Right lobe of liver (tissue), 6 donors: ENCODE data around the gene CAPN10. TPM values are rescaled to one million over a fixed set of nuclear protein-coding genes. Genes with fewer than 3 reads are reported as not detected.

Experiments used
- ATAC-seq, 4 donors: fragments of 200-7000 bp; cut with Tn5 transposase; one replicate each; pipeline ENCODE4 v1.9.1; 2020; ENCODE audit warnings: mild to moderate bottlenecking in 4 of 4, moderate library complexity in 4 of 4
- DNase-seq, 3 donors: peaks; one replicate each; pipeline ENCODE4 v3.0.0-alpha.2; 2020
- H3K27ac ChIP-seq, 3 donors: fragments of 200-600 bp; one replicate each; pipeline ENCODE4 v1.8.0; 2022
- H3K27me3 ChIP-seq, 2 donors: fragments of 200-600 bp; one replicate each; pipeline ENCODE4 v1.8.0; 2022
- H3K36me3 ChIP-seq, 4 donors: fragments of 200-600 bp; sonication (generic) in 1 of 4; one replicate each; pipeline versions ENCODE4 v1.5.1 to v1.8.0; 2017 to 2022; ENCODE audit warnings: control low read depth in 1 of 4
- H3K4me1 ChIP-seq, 4 donors: fragments of 200-600 bp; sonication (generic) in 1 of 4; one replicate each; pipeline versions ENCODE4 v1.5.1 to v1.8.0; 2017 to 2022; ENCODE audit warnings: control low read depth in 1 of 4
- H3K4me3 ChIP-seq, 3 donors: fragments of 200-600 bp; one replicate each; pipeline ENCODE4 v1.8.0; 2022
- H3K9me3 ChIP-seq, 4 donors: fragments of 200-600 bp; sonication (generic) in 1 of 4; one replicate each; pipeline versions ENCODE4 v1.5.1 to v1.8.0; 2017 to 2022; ENCODE audit warnings: control low read depth in 1 of 4
- CTCF ChIP-seq, 4 donors: fragments of 200-600 bp in 3 of 4; fragments of 450-650 bp in 1 of 4; IDR thresholded peaks; one replicate each; pipeline versions ENCODE4 v1.5.1 to v1.8.0; 2016 to 2022; ENCODE audit warnings: antibody characterized with exemption in 4 of 4, mild to moderate bottlenecking in 2 of 4
- POLR2A ChIP-seq: fragments of 450-650 bp; IDR thresholded peaks from one replicate; pipeline ENCODE4 v1.6.1; 2017; ENCODE audit warnings: antibody characterized with exemption, mild to moderate bottlenecking
- WGBS: methylation state at CpG from one replicate; pipeline ENCODE4 v1.1.6; 2018; ENCODE audit warnings: low coverage, low lambda C conversion rate; ENCODE audit not compliant: insufficient coverage; ENCODE audit errors: missing lambda C conversion rate; 5-methylcytosine and 5-hydroxymethylcytosine counted together
- intact Hi-C, 2 donors: fragments of 100-400 bp; cut with DNase I; formaldehyde crosslinking; loops; one replicate each; pipeline versions ENCODE4 v1.11.2 to v1.14.1; 2022
- total RNA-seq, 6 experiments: library from RNA; depleted of rRNA in 2 of 6; stranded (reverse); fragments of >200 nt in 2 of 6; fragmentation: NEBNext Ultra II Directional in 3 of 6; extraction: Animal tissue kit (Norgen Biotek cat#: 25700) in 3 of 6; gene quantifications; one replicate each; pipeline versions ENCODE4 v1.1.0 to v1.2.4, GENCODE V29; 2016 to 2023
- donor health status: DM: no; HTN: yes; CAD: no.
- donor health status: DM: no; HTN: no; CAD: no.
- donor health status: DM: no; HTN: no; CAD: no.
- donor health status: DM: no; HTN: yes; CAD: no.
- donor health status: DM: no; HTN: yes; CAD: no.

CAPN10 gene
- total RNA-seq, 6 experiments from 2014 or later: 7.2 to 13.8 (median 9.1) TPM

DNA sequence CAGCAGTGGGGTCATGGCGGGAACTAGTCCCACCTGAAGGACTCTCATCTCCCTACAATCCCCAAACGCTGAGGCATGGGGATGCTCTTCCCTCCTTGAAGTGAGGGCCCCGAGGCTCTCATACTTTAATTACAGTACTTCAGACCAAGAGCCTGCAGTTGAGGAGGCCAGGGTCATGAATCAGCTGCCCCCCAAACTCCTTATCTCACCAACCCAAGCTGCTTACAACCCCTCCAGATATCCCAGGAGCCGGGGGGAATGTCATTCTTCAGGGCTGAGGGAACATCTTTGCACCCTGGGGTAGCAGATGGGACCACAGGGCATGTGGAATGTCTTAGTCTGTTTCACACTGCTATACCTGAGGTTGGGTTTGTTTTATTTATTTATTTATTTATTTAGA lies 2.8 kb upstream of the CAPN10 start:
- Histone ChIP-seq H3K36me3 (no peaks in the 10 kb centered on the region), H3K9me3 (no peaks in the 10 kb centered on the region), H3K27me3 (no peaks in the 10 kb centered on the region), H3K4me1 (peaks cover 0 to 43% (median 20%) of the 10 kb centered on the region in 4 donors), H3K4me3 (no peak overlapping the region), H3K27ac (no peak overlapping the region)
- intact Hi-C loops: no loop called here
- DNase-seq (no peak), ATAC-seq (no peak)
- no CpG with 5 or more reads among the region's 4 CpGs for WGBS
- no peak for TF ChIP-seq CTCF (IDR thresholded peaks at IDR 0.05)

- intact Hi-C loops: no loop called here
- no peak overlapping the region for H3K4me3 ChIP-seq
- WGBS: 80% methylated on average over 1 of the region's 4 CpGs
- no peaks in the 10 kb centered on the region for H3K9me3 ChIP-seq
- H3K36me3 ChIP-seq: no peaks in the 10 kb centered on the region
- TF ChIP-seq POLR2A: no peak
- TF ChIP-seq CTCF (IDR thresholded peaks at IDR 0.05): no peak
- no peak for ATAC-seq
- peaks cover 0 to 35% (median 17%) of the 10 kb centered on the region in 4 donors for H3K4me1 ChIP-seq
- no peaks in the 10 kb centered on the region for H3K27me3 ChIP-seq
- peak in 2 of 3 donors; percentile 14 to 15 for DNase-seq
- no peak overlapping the region for H3K27ac ChIP-seq
Observed at GRCh38 chr2:240584486-240585031, 2.0 kb upstream of the CAPN10 start.

DNA sequence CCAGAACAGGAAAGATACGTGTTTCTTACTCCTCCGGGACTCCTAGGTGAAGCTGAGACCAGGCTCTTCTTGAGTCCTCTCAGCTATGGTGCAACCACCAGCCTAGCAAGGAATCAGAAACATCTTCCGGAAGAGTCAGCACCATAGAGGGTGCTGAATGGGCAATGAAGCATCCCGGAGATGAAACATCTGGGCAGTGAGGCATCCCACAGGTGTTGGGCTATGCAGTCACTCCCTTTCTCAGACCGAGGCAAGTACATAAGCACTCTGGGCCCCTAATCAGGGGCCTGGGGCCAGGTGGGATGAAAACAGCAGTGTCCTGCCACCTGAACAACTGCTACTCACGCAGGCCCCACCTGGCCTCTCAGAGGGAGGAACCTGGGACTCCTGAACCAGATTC lies 1.4 kb upstream of the CAPN10 start:
- H3K36me3 ChIP-seq: no peaks in the 10 kb centered on the region
- intact Hi-C loops: no loop called here
- H3K9me3 ChIP-seq: no peaks in the 10 kb centered on the region
- no peak overlapping the region for H3K27ac ChIP-seq
- H3K4me1 ChIP-seq: peaks cover 0 to 36% (median 14%) of the 10 kb centered on the region in 4 donors
- no peak for DNase-seq
- H3K4me3 ChIP-seq: peak overlapping the region; percentile 94 to 99 (median 97)
- ATAC-seq: no peak
- TF ChIP-seq POLR2A (no peak), CTCF (IDR thresholded peaks at IDR 0.05) (no peak)
- WGBS: 78% methylated on average over 4 of the region's 6 CpGs
- H3K27me3 ChIP-seq: no peaks in the 10 kb centered on the region

DNA sequence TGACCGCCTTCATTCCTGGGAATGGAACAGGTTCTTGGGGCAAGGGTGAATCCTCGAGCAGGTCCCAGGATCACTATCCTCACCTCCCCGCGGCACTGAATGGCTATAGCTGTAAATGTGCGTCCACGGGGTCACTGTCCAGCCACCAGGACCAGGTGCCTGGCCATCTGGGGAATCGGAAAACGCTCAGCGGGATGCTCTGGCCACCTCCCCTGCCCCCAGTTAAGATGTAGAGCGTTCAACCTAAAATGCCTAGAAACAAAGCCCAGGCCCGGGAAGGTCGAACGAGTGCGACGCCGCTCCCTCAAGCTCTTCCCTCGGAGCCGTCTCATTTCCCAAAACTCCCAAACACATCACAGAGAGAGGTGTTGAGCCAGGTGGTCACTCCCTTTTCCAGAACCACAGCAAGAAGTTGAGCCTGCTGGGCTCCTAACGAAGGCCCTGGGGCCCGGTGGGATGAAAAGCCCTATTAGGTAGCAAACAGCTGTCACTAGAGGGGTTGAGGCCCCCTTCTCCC lies 795 bp upstream of the CAPN10 start:
- Histone ChIP-seq H3K4me1 (peaks cover 0 to 30% (median 11%) of the 10 kb centered on the region in 4 donors), H3K27me3 (no peaks in the 10 kb centered on the region), H3K36me3 (peaks cover 0 to under 1% (median 0%) of the 10 kb centered on the region in 4 donors), H3K9me3 (no peaks in the 10 kb centered on the region), H3K27ac (peak overlapping the region; percentile 93 to 97 (median 96)), H3K4me3 (peak overlapping the region; percentile 94 to 99 (median 97))
- peak in 2 of 3 donors; percentile 21 to 48 for DNase-seq
- no peak for TF ChIP-seq CTCF (IDR thresholded peaks at IDR 0.05)
- no peak for TF ChIP-seq POLR2A
- intact Hi-C loops: no loop called here
- no peak for ATAC-seq
- WGBS: 1% methylated on average over 14 of the region's 20 CpGs
